A549 (cell line): ENCODE data around the gene DOK7.

Experiments used
- CBX2 ChIP-seq: fragments of 200-600 bp; sonication (generic); IDR thresholded peaks from 2 replicates; pipeline ENCODE4 v1.6.1; 2016; ENCODE audit warnings: low read depth, mild to moderate bottlenecking, borderline replicate concordance
- CTCF ChIP-seq: fragments of >200 bp; sonication (Bioruptor Twin); formaldehyde crosslinking; IDR thresholded peaks from 3 replicates; pipeline ENCODE4 v1.5.1; 2016
- E2F6 ChIP-seq: IDR thresholded peaks from 2 replicates; pipeline ENCODE4 v1.6.1; 2012; ENCODE audit warnings: low read depth, borderline replicate concordance
- EHMT2 ChIP-seq: fragments of 200-600 bp; sonication (generic); IDR thresholded peaks from 2 replicates; pipeline ENCODE4 v1.6.1; 2016; ENCODE audit warnings: antibody characterized with exemption, low read depth, mild to moderate bottlenecking, moderate library complexity
- EP300 ChIP-seq, 2 experiments: fragments of >200 bp; sonication (Bioruptor Twin); formaldehyde crosslinking; IDR thresholded peaks; 2 replicates in 1 of 2; 3 replicates in 1 of 2; pipeline ENCODE4 v1.6.1; 2016 to 2017
- FOSL2 ChIP-seq, 2 experiments: fragments of 450-650 bp in 1 of 2; fragments of >200 bp in 1 of 2; sonication (Bioruptor Twin) in 1 of 2; formaldehyde crosslinking; IDR thresholded peaks; 2 replicates each; pipeline versions ENCODE4 v1.5.0 to v1.6.1; 2016 to 2020; ENCODE audit warnings: mild to moderate bottlenecking in 1 of 2, moderate library complexity in 1 of 2
- HES2 ChIP-seq: fragments of >200 bp; sonication (Bioruptor Twin); formaldehyde crosslinking; IDR thresholded peaks from 2 replicates; pipeline ENCODE4 v1.6.1; 2016
- HOXA7 ChIP-seq: fragments of 250-450 bp; sonication (Bioruptor Pico); IDR thresholded peaks from 2 replicates; pipeline ENCODE4 v1.5.0; 2020; ENCODE audit warnings: mild to moderate bottlenecking, moderate library complexity
- JUN ChIP-seq, 2 experiments: fragments of >200 bp; sonication (Bioruptor Twin); formaldehyde crosslinking; IDR thresholded peaks; 2 replicates in 1 of 2; 3 replicates in 1 of 2; pipeline ENCODE4 v1.6.1; 2016 to 2017
- POLR2A ChIP-seq: IDR thresholded peaks from 2 replicates; pipeline ENCODE4 v1.6.1; 2012; ENCODE audit warnings: mild to moderate bottlenecking, low read length
- POLR2AphosphoS2 ChIP-seq: conservative IDR thresholded peaks from 2 replicates; pipeline ENCODE4 v1.6.1; 2012; ENCODE audit warnings: low read length, improper control_type of control experiment, inconsistent platforms
- REST ChIP-seq: fragments of 200-600 bp; sonication (generic); IDR thresholded peaks from 2 replicates; pipeline ENCODE4 v1.6.1; 2016; ENCODE audit warnings: antibody characterized with exemption, mild to moderate bottlenecking, moderate library complexity
- RFX5 ChIP-seq: fragments of 450-650 bp; IDR thresholded peaks from 2 replicates; pipeline ENCODE4 v1.7.1; 2014; ENCODE audit warnings: antibody characterized with exemption, mild to moderate bottlenecking, moderate library complexity
- USF2 ChIP-seq: fragments of 450-650 bp; IDR thresholded peaks from 2 replicates; pipeline ENCODE4 v1.6.1; 2014; ENCODE audit warnings: antibody characterized with exemption

- TF ChIP-seq CTCF = no peak
- no peak for TF ChIP-seq POLR2A
- no peak for TF ChIP-seq POLR2AphosphoS2
- no peak for TF ChIP-seq EHMT2
- no peak for TF ChIP-seq HOXA7 (CRISPR knock-in tag)
- no peak for TF ChIP-seq EP300 (IDR thresholded peaks at IDR 0.05)
- TF ChIP-seq HES2 = no peak
- TF ChIP-seq E2F6 = no peak
- no peak for TF ChIP-seq FOSL2 (IDR thresholded peaks at IDR 0.05)
- no peak for TF ChIP-seq FOSL2 (CRISPR knock-in tag; IDR thresholded peaks at IDR 0.05)
- TF ChIP-seq CBX2 = no peak
- TF ChIP-seq REST = no peak
- no peak for TF ChIP-seq JUN (IDR thresholded peaks at IDR 0.05)
- TF ChIP-seq RFX5 = no peak
- TF ChIP-seq USF2 = no peak
Measured at GRCh38 chr4:3499710-3500109, 36.6 kb downstream of the DOK7 start.
